ENCODE results near the gene ABLIM1.

ABLIM1 gene

DNA sequence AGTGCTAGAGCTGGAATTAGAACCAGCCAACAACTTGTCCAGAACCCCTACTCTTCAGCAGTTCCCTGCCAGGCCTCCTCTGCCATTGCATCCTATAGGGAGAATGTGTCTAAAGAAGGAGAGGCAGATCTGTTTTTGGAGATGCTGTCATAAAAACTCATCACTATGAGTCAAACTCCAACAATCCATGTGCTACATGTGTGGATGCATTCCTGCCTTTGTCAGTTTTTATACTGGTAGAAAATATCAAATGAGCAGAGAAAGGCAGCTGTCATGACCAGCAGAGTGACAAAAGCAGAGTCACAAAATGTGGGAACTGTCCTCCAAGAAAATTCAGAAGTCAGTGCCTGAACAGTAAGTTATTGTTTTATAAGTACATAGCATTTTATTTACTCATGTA lies 93.0 kb downstream of the ABLIM1 start:
- Histone ChIP-seq H3K9me2 (replicated peaks; ENCODE audit: insufficient read depth, low read length) (no peaks in the 10 kb centered on the region), H3K27ac (ENCODE audit: low read length) (no peak overlapping the region), H3K36me3 (replicated peaks; ENCODE audit: insufficient read depth, low read length) (no peaks in the 10 kb centered on the region), H3F3A (ENCODE audit: insufficient read depth, low read length) (no peaks in the 10 kb centered on the region), H2AFZ (ENCODE audit: low read length) (no peak overlapping the region), H3K4me1 (ENCODE audit: low read length) (no peaks in the 10 kb centered on the region), H3K79me2 (ENCODE audit: low read length) (no peaks in the 10 kb centered on the region), H3K9ac (ENCODE audit: low read length) (no peak overlapping the region), H3K9me3 (replicated peaks; ENCODE audit: insufficient read depth, low read length) (no peaks in the 10 kb centered on the region), H3K27me3 (replicated peaks; ENCODE audit: insufficient read depth, low read length) (no peaks in the 10 kb centered on the region), H4K20me1 (ENCODE audit: insufficient read depth, low read length) (no peaks in the 10 kb centered on the region), H3K4me2 (ENCODE audit: low read depth, low read length) (no peak overlapping the region), H3K4me3 (ENCODE audit: low read length) (no peak overlapping the region)
- TF ChIP-seq, protein P1, sequence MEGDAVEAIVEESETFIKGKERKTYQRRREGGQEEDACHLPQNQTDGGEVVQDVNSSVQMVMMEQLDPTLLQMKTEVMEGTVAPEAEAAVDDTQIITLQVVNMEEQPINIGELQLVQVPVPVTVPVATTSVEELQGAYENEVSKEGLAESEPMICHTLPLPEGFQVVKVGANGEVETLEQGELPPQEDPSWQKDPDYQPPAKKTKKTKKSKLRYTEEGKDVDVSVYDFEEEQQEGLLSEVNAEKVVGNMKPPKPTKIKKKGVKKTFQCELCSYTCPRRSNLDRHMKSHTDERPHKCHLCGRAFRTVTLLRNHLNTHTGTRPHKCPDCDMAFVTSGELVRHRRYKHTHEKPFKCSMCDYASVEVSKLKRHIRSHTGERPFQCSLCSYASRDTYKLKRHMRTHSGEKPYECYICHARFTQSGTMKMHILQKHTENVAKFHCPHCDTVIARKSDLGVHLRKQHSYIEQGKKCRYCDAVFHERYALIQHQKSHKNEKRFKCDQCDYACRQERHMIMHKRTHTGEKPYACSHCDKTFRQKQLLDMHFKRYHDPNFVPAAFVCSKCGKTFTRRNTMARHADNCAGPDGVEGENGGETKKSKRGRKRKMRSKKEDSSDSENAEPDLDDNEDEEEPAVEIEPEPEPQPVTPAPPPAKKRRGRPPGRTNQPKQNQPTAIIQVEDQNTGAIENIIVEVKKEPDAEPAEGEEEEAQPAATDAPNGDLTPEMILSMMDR (IDR thresholded peaks at IDR 0.05; ENCODE audit: low read length) = no peak
- TF ChIP-seq EZH2phosphoT487 (IDR thresholded peaks at IDR 0.05; ENCODE audit: low read length) (no peak), EZH2 (optimal IDR thresholded peaks at IDR 0.05; ENCODE audit: low read depth, low read length) (no peak)
- DNase-seq = no peak

DNA sequence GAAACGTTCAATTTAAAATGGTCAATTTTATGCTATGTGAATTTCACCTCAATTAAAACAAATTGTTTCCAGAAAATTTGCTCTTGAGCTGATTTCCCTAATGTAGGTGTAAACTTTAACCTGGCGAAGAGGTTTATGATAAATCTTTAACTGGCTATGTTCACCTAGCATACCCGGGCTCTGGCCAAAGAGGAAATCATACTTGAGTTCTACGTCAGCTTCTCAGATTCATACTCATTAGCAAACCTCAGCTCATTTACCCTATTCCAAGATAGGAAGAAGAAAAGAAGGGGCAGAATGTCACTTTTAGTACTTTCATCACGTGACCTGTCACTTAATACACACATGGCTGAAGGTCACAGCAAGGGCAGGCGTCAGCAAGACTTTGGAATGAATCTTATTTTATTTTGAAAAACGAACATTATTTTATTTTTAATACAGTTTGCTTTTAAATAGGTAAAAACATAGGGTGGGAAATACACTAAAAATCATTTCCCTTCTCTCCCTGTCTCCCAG lies 97.0 kb downstream of the ABLIM1 start:
- Histone ChIP-seq H3K27me3 (replicated peaks; ENCODE audit: insufficient read depth, low read length) (no peaks in the 10 kb centered on the region), H4K20me1 (ENCODE audit: insufficient read depth, low read length) (no peaks in the 10 kb centered on the region), H3K4me1 (ENCODE audit: low read length) (peaks cover 12% of the 10 kb centered on the region), H3K9ac (ENCODE audit: low read length) (no peak overlapping the region), H3K9me3 (replicated peaks; ENCODE audit: insufficient read depth, low read length) (no peaks in the 10 kb centered on the region), H3K9me2 (replicated peaks; ENCODE audit: insufficient read depth, low read length) (no peaks in the 10 kb centered on the region), H3K36me3 (replicated peaks; ENCODE audit: insufficient read depth, low read length) (no peaks in the 10 kb centered on the region), H2AFZ (ENCODE audit: low read length) (no peak overlapping the region), H3K4me3 (ENCODE audit: low read length) (no peak overlapping the region), H3K79me2 (ENCODE audit: low read length) (no peaks in the 10 kb centered on the region), H3F3A (ENCODE audit: insufficient read depth, low read length) (peaks cover 3% of the 10 kb centered on the region; the same call in 1 of the 2 replicates), H3K4me2 (ENCODE audit: low read depth, low read length) (no peak overlapping the region), H3K27ac (ENCODE audit: low read length) (no peak overlapping the region)
- no peak for DNase-seq
- TF ChIP-seq EZH2 (optimal IDR thresholded peaks at IDR 0.05; ENCODE audit: low read depth, low read length) (no peak), EZH2phosphoT487 (IDR thresholded peaks at IDR 0.05; ENCODE audit: low read length) (no peak)
- TF ChIP-seq, protein P1 (IDR thresholded peaks at IDR 0.05; ENCODE audit: low read length) = no peak

DNA sequence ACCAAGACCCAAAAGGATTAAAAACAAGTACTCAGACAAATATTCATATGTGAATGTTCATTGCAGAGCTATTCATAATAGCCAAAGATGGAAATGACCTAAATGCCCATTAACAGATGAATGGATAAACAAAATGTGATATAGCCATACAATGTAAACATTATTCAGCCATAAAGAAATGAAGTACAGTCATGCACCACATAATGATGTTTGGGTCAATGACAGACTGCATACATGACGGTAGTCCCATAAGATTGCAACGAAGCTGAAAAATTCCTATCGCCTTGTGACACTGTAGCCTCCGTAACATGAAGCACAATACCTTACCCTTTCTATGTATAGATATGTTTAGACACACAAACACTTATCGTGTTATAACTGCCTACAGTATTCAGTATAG lies 97.9 kb downstream of the ABLIM1 start:
- no peak for TF ChIP-seq EZH2 (optimal IDR thresholded peaks at IDR 0.05; ENCODE audit: low read depth, low read length)
- TF ChIP-seq EZH2phosphoT487 (IDR thresholded peaks at IDR 0.05; ENCODE audit: low read length) = no peak
- TF ChIP-seq, protein P1 (IDR thresholded peaks at IDR 0.05; ENCODE audit: low read length) = no peak
- no peak overlapping the region for H3K4me2 ChIP-seq (ENCODE audit: low read depth, low read length)
- H2AFZ ChIP-seq (ENCODE audit: low read length) = no peak overlapping the region
- no peaks in the 10 kb centered on the region for H3K79me2 ChIP-seq (ENCODE audit: low read length)
- H3K27ac ChIP-seq (ENCODE audit: low read length) = no peak overlapping the region
- no peaks in the 10 kb centered on the region for H4K20me1 ChIP-seq (ENCODE audit: insufficient read depth, low read length)
- no peaks in the 10 kb centered on the region for H3K36me3 ChIP-seq (replicated peaks; ENCODE audit: insufficient read depth, low read length)
- no peak overlapping the region for H3K9ac ChIP-seq (ENCODE audit: low read length)
- no peak overlapping the region for H3K4me3 ChIP-seq (ENCODE audit: low read length)
- DNase-seq = no peak
- H3K27me3 ChIP-seq (replicated peaks; ENCODE audit: insufficient read depth, low read length) = no peaks in the 10 kb centered on the region
- H3K9me3 ChIP-seq (replicated peaks; ENCODE audit: insufficient read depth, low read length) = no peaks in the 10 kb centered on the region
- H3K4me1 ChIP-seq (ENCODE audit: low read length) = peaks cover 14% of the 10 kb centered on the region
- H3K9me2 ChIP-seq (replicated peaks; ENCODE audit: insufficient read depth, low read length) = no peaks in the 10 kb centered on the region
- peaks cover 3% of the 10 kb centered on the region; the same call in 1 of the 2 replicates for H3F3A ChIP-seq (ENCODE audit: insufficient read depth, low read length)

Measured in MM.1S (cell line).